GM18909 (cell line): ENCODE results near the gene PRAMEF10.
"Not testable (repeated sequence)": the region's sequence is repeated elsewhere in the genome, so short reads cannot be mapped to it uniquely, and the experiment has no call there.

Experiments
- ATAC-seq: cut with Tn5 transposase; IDR thresholded peaks from one replicate; pipeline ENCODE4 v1.9.1; 2021; ENCODE audit warnings: mild to moderate bottlenecking; ENCODE audit not compliant: unreplicated experiment, poor library complexity

PRAMEF10 gene

GRCh38 chr1:12898170-12898569, at the start of gene PRAMEF10:
PRAMEF10 (minus strand) TSS chr1:12898270; CDS start chr1:12895847, 2,423 bp downstream.
- not testable (repeated sequence) for ATAC-seq

- not testable (repeated sequence) for ATAC-seq
Observed at GRCh38 chr1:12947480-12947879, 49.4 kb upstream of the PRAMEF10 start, which contains the start of gene PRAMEF6. PRAMEF6 (minus strand) TSS chr1:12947580; CDS start chr1:12942518, 5,062 bp downstream.

- ATAC-seq: not testable (repeated sequence)
Observed at GRCh38 chr1:12924368-12924767, 26.3 kb upstream of the PRAMEF10 start.

GRCh38 chr1:12921749-12922148, 23.7 kb upstream of the PRAMEF10 start:
- ATAC-seq: not testable (repeated sequence)

- ATAC-seq: not testable (repeated sequence)
Observed at GRCh38 chr1:12916310-12916709, 18.2 kb upstream of the PRAMEF10 start, which contains the start of gene PRAMEF7. PRAMEF7 (plus strand) TSS chr1:12916610; CDS start chr1:12917693, 1,083 bp downstream.

GRCh38 chr1:12903793-12904572, 5.9 kb upstream of the PRAMEF10 start:
- ATAC-seq: not testable (repeated sequence)

GRCh38 chr1:12899186-12899585, 1.1 kb upstream of the PRAMEF10 start:
- not testable (repeated sequence) for ATAC-seq

- ATAC-seq: not testable (repeated sequence)
Observed at GRCh38 chr1:12886101-12886500, 12.0 kb downstream of the PRAMEF10 start, which contains the start of gene PRAMEF4. PRAMEF4 (minus strand) TSS chr1:12886201; CDS start chr1:12883394, 2,807 bp downstream.

- ATAC-seq: not testable (repeated sequence)
Observed at GRCh38 chr1:12878453-12878852, 19.6 kb downstream of the PRAMEF10 start.

GRCh38 chr1:12863131-12863880, 34.8 kb downstream of the PRAMEF10 start:
- ATAC-seq: not testable (repeated sequence)

- ATAC-seq: not testable (repeated sequence)
Observed at GRCh38 chr1:12856786-12857185, 41.3 kb downstream of the PRAMEF10 start, which contains the start of gene PRAMEF2. PRAMEF2 (plus strand) TSS chr1:12857086; CDS start chr1:12859010, 1,924 bp downstream.

GRCh38 chr1:12851779-12852178, 46.3 kb downstream of the PRAMEF10 start:
- no peak for ATAC-seq

- ATAC-seq: not testable (repeated sequence)
Observed at GRCh38 chr1:12848620-12849019, 49.5 kb downstream of the PRAMEF10 start, which contains the start of gene HNRNPCL1. HNRNPCL1 (minus strand) TSS chr1:12848720; CDS start chr1:12848289, 431 bp downstream.
